SU-DHL-6 (cell line): ENCODE data around the gene ITFG2.

Experiments
- EZH2phosphoT487 ChIP-seq: fragments of 200-600 bp; sonication (generic), shearing (Covaris generic); conservative IDR thresholded peaks from 2 replicates; pipeline ENCODE4 v1.6.1; 2018; ENCODE audit warnings: mild to moderate bottlenecking, antibody characterized with exemption, low read length, moderate library complexity, mixed read lengths
- TF ChIP-seq, protein P1 (sequence below): fragments of 200-600 bp; sonication (generic); IDR thresholded peaks from one replicate; pipeline ENCODE4 v1.5.1; 2017; ENCODE audit warnings: antibody characterized with exemption, mild to moderate bottlenecking, low read length, moderate library complexity; ENCODE audit not compliant: insufficient read depth, poor library complexity, severe bottlenecking

DNA sequence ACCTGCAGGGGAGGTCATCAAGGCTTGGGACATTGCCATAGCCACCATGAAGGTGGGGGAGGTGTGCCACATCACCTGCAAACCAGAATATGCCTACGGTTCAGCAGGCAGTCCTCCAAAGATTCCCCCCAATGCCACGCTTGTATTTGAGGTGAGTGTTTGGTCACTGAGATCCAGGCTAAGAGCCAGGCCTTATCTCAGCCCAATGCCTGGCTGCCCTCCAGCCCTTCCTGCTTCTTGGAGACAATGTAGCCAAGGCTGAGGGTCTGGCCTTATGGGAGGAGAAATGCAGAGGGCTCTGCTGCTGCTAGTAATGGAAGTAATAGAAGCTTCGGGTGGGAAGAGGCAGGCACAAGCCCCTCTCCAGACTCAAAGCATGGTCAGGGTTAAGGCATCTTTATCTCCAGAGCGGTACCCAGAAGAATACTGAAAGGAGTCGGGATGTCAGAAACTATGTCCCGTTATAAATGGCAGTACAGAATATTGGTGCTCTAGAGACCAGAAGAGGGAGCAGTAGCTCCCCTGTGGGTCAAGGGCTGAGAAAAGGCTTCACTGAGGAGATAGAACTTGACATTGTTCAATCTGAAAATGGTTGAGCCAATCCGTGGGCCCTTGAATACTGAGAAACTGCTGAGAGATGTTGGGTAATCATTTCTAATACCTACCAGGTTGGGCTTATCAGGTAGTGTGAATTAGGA is 14.6 kb upstream of the ITFG2 start:
- TF ChIP-seq, protein P1, sequence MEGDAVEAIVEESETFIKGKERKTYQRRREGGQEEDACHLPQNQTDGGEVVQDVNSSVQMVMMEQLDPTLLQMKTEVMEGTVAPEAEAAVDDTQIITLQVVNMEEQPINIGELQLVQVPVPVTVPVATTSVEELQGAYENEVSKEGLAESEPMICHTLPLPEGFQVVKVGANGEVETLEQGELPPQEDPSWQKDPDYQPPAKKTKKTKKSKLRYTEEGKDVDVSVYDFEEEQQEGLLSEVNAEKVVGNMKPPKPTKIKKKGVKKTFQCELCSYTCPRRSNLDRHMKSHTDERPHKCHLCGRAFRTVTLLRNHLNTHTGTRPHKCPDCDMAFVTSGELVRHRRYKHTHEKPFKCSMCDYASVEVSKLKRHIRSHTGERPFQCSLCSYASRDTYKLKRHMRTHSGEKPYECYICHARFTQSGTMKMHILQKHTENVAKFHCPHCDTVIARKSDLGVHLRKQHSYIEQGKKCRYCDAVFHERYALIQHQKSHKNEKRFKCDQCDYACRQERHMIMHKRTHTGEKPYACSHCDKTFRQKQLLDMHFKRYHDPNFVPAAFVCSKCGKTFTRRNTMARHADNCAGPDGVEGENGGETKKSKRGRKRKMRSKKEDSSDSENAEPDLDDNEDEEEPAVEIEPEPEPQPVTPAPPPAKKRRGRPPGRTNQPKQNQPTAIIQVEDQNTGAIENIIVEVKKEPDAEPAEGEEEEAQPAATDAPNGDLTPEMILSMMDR: no peak
- TF ChIP-seq EZH2phosphoT487: no peak
